Muscle of arm (tissue), 12 donors: Measurements from ENCODE around the gene SNX13. TPM values are rescaled to one million over a fixed set of nuclear protein-coding genes. Genes with fewer than 3 reads are reported as not detected.
"Not testable (repeated sequence)": the region's sequence is repeated elsewhere in the genome, so short reads cannot be mapped to it uniquely, and the experiment has no call there.

Experiments
- DNase-seq: peaks from one replicate; pipeline ENCODE4 v3.0.0-alpha.2; 2013
- polyA plus RNA-seq, 12 donors: library from polyadenylated mRNA; unstranded; fragments of 120-200 nt; gene quantifications; one replicate each; pipeline ENCODE4 v1.2.1, GENCODE V29; 2013; ENCODE audit not compliant: insufficient read length in 12 of 12

SNX13 gene
- polyA plus RNA-seq, 12 donors = 20.9 to 34.9 (median 25.7) TPM; not detected in 1

DNA sequence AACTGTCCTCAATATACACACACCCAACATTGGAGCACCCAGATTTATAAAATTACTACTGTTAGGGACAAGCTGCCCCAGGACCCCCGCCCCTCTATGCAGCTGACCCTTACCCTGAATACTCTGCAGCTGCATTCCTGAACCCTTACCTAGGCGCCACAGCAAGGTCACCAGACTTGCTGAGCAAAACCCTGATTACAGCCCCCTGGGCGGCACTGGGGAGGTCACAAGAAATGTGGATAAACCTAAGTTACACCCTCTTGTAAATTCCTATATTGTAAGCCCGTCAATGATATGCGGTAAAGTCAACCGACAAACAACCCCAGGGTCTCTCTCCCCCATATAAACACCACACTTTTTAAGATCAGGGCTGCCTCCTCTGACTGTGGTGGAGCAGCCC, 25.1 kb downstream of the SNX13 start:
- DNase-seq = no peak

GRCh38 chr7:17913250-17913649, 27.0 kb downstream of the SNX13 start:
- no peak for DNase-seq

DNA sequence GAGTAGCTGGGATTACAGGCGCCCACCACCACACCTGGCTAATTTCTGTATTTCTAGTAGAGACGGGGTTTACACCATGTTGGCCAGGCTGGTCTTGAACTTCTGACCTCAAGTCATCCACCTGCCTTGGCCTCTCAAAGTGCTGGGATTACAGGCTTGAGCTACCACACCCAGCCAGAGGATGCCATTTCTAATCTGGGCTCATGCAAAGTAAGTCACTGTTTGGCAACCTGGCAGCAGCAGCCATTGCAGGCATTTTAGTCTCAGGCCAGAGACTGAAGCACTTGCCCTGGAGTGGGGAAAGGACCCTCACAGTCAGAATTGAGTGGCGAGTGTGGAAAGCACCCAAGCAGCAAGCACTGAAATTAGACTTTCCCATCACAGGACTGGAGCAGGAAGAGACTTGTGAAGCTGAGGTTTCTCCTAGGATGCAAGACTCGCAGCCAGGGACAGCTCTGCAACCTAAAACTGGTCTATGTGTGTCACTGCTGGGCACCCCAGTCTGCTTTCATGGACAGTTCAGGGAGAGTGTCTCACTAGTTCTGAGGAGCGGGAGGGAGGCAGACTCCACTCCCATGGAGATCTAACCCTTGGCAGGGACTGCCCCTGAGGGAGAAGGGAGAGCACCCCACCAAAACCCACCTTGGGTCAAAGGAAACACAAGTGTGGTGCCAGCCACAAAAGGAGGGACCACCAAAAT, 27.6 kb downstream of the SNX13 start:
- no peak for DNase-seq

DNA sequence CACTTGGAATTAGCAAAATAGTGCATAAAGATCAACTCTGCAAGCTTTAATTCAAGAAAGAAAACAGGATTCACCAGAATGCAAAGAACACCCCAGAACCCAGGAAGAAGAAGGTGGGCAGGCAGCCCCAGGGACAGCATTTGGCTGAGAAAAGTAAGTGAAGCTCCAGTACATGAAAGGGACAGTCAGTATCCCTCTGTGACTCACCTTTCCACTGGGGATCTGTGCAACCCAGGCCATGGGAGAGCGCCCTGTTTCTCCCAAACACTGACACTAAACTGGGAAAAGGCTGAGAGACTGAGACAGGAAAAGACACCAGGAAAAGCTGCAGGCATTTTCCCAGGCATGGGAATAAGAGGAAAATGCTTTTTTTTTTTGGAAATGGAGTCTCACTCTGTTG, 28.2 kb downstream of the SNX13 start:
- no peak for DNase-seq

DNA sequence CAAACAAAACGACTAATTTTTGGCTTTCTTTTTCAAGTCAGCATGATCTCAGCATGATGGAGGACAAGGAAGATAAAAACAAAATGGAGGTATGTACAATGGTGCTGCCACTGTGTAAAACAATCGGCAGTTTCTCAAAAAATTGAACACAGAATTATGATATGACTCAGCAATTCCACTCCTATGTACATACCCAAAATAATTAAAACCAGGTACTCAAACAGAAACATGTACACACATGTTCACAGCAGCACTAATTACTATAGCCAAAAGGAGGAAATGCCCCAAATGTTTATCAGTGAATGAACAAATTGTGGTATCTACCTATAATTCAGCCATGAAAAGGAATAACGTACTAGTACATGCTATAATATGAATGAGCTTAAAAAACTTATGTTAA, 29.9 kb downstream of the SNX13 start:
- no peak for DNase-seq

- not testable (repeated sequence) for DNase-seq
Measured at GRCh38 chr7:17909310-17909709, 31.0 kb downstream of the SNX13 start.

DNA sequence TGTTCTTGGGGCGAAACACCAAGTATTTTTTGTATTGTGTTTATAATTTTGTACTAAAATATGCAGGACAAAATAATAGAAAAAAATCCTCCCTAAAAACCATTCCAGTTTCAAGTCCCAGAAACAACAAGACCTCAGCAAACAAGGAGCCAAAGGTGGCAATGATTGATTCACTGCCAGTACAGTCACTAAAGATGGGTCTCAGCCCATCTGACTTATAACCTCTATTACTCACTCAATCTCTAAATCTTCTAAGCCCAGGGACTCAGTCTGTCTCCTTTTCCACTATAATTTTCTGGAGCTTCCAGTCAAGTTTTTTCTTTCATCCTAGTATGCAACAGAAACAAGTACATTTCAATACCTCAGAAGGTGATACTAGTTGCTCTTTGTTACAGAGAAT, 33.3 kb downstream of the SNX13 start:
- no peak for DNase-seq

- DNase-seq = no peak
Measured at GRCh38 chr7:17903337-17903736, 37.0 kb downstream of the SNX13 start.

- no peak for DNase-seq
Measured at GRCh38 chr7:17902599-17902998, 37.7 kb downstream of the SNX13 start.

DNA sequence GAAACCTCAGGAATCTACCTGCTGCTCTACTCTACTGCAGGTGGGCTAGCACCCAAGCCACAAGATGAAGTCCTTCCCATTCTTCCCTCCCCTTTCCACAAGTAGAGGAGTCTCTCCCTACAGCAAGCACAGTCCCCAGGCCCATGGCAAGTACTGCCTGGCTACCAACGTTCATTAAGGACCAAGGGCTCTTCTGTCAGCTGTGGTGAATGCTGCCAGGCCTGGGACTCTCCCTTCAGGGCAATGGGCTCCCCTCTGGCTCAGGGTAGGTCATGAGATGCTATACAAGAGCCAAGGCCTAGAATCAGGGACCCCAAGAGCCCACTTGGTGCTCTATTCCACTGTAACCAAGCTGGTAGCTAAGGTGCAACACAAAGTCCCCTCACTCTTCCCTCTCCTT, 39.8 kb downstream of the SNX13 start:
- no peak for DNase-seq

DNA sequence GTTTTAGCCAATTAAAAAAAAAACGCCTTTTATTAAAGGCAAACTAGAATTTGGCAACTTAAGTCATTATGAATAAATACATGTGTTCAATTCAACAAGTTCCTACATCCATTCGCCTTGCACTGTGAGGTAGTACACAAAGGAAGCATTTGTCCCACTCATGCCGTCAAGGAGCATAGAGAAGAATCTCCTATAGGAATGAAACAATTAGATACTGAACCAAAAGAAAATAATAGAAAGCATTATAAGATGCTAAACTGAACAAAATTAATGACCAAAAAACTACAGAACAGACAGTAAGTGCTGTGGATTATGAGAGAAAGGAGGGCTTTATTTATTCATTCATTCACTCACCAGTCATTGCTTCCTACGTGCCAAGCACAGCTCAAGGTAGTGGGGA, 42.2 kb downstream of the SNX13 start:
- DNase-seq = no peak

DNA sequence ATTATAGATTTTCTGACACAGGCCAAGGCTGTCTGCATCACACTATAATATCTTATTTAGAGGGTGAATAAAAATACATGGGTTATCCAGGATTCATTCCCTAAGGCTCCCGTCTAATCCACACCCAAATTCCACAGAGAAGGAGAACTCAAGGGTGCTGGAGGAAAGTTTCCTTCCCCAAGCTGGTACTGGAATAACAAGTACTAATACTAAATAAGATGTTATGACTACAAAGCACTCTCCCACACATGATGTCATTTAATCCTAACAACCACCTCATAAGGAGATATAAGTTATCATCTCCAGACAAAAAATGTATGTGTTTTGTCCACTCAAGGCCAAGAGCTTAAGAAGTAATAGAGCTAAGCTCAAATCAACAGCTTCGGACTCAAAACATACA, 53.0 kb downstream of the SNX13 start:
- DNase-seq = no peak

DNA sequence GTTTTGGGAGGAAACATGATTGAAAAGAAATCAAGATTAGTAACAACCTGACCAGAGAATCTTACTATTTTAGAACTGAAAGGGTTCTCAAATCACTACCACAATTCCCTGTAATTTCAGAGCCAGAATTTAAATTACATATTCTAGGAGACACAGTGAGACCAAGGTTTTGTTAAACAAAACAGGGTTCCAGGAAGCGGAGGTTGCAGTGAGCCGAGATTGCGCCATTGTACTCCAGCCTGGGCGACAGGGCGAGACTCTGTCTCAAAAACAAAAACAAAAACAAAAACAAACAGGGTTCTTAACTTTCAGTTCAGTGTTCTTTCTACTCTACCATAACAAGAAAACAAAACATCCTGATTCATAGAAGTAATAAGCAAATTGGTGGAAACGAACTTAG, 57.6 kb downstream of the SNX13 start:
- DNase-seq = no peak

DNA sequence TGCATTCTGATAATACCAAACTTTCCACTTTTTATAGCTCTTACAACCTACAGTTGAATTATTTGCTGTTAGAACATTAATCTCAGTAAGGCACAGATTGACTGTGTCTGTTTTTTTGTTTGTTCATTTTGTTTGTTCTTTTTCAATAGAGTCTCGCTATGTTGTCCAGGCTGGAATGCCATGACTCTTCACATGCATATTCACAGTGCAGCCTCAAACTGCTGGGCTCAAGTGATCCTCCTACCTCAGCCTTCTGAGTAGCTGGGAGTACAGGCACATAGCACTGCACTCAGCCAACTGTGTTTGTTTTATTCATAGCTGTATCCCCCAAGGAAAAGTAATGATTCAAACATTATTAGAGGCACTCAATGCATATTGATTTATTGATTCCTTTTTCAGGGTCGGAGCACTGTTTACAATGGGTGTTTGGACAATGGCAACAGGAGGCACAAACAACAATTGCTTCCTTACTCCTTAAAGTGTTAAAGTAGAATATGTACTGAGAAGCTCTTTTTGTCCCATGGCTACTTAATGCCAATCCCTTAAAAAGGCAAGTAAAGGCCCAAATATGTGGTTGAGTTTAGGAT, 61.1 kb downstream of the SNX13 start:
- DNase-seq = no peak

- DNase-seq = no peak
Measured at GRCh38 chr7:17878627-17879026, 61.7 kb downstream of the SNX13 start.

DNA sequence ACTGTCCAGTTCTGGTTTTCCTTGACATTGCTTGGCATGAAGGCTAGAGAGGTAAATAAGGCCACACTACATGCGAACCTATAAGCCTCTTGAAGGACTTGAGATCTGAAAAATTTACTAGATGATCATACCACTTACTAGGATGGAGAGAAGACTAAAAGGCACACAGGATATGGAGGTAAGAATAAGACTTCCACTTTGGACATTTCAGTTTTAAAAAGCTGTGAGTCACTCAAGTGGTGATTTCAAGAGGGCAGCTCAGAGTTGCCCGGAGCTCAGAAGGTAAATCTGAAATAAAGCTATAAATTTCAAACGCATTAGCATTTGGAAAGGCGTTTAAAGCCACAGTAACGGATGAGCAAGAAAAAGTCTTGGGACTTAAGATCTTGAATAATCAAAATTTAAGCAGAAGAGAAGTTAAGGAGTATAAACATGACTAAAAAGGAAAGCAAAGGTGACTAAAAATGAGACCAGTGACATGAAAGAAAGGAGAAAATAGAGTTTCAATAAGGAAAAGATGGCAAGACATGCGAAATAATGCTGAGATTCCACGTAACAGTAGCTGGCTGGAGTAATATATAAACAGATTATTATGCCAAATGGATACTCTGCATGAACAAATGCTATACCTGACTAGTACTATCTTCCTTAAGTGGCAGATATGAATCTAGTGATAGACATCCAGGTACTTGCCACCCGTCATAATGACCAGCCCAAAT, 68.3 kb downstream of the SNX13 start:
- no peak for DNase-seq

DNA sequence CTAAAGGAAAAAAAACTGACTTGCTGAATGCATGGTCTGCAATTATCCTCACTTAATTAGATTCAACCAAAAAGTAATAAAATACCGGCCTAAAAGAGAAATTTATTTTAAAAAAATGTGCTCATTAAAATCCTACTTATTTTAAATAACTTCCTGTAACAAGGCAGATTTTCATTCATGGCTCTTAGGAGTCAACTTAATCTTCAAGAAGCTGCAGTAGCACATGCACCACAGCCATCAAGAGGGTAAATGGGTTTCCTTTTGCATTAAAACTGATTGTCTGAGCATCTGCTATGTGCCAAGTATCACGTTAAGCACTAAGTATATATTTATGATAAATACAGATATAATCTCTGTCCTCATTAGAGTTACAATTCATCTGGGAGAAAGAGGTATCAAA, 69.9 kb downstream of the SNX13 start:
- no peak for DNase-seq

- DNase-seq = no peak
Measured at GRCh38 chr7:17863809-17864143, 76.5 kb downstream of the SNX13 start.

GRCh38 chr7:17863095-17863808, 77.0 kb downstream of the SNX13 start:
- no peak for DNase-seq

DNA sequence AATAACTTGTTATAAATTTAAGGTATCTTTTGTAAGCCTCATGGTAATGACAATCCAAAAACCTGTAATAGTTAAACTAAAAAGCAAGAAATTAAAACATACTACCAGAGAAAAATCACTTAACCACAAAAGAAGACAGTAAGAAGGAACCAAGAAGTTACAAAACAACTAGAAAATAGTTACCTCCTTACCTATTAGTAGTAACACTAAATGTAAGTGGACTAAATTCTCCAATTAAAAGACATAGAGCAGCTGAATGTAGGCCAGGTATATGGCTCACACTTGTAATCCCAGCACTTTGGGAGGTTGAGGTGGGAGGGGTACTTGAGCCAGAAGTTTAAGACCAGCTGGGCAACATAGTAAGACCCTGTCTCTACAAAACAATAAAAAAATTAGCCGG, 84.0 kb downstream of the SNX13 start:
- DNase-seq = no peak

DNA sequence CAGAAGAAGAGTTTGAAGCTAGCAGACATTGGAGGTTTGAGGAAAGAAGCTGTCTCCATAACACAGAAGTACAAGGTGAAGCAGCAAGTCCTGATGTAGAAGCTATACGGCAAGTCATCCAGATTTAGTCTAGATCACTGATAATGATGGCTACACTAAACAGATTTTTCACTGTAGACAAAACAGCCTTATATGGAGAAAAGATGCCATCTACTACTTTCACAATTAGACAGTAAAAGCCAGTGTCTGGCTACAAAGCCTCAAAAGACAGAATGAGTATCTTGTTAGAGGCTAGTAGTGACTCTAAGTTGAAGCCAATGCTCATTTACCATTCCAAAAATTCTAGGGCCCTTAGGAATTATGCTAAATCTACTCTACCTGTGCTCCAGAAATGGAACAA, 85.1 kb downstream of the SNX13 start:
- no peak for DNase-seq

DNA sequence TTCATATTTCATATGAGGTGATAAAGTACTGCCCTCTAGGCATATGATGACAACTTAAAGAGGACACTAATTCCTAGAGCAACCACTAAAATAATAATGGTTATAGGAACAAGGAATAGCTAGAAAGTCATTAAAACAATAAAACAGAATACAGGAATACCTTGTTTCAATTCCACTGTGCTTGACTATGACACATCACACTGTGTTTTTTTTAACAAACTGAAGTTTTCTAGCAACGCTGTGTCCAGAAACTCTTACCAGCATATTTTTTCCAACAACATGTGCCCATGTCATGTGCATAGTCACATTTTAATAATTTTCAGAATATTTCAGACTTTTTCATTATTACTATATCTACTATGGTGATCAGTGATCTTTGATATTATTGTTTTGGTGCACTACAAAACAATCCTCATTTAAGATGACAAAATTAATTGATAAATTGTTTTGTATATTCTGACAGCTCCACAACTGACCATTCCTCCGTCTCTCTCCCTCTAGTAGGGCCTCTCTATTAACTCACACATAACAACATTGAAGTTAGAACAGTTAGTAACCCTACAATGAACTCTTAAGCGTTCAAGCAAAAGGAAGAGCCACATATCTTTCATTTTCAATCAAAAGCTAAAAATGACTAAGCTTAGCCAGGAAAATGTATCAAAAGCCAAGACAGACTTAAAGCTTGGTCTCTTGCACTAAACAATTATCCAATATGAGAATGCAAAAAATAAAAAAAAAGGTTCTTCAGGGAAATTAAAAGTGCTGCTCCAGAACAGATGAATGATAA, 85.8 kb downstream of the SNX13 start:
- DNase-seq = no peak
